Measurements from ENCODE around the gene RNF220. TPM values are rescaled to one million over a fixed set of nuclear protein-coding genes. Genes with fewer than 3 reads are reported as not detected.

Gene RNF220
- total and polyA plus RNA-seq, 9 of the 15 experiments (the other 6 are each of a cell fraction or from before 2014, with no cell fraction given): 5.1 to 117 (median 66.9) TPM

GRCh38 chr1:44674113-44675000 is 269.3 kb downstream of the RNF220 start, which contains the start of the genes ARMH1 and TMEM53 (continued):
- TF ChIP-seq THRAP3 (IDR thresholded peaks at IDR 0.05; ENCODE audit: borderline replicate concordance) (no peak), JUN (IDR thresholded peaks at IDR 0.05; ENCODE audit: borderline replicate concordance, low read depth, low read length) (peak; percentile 19; the same call in 1 of the 2 replicates), JUN (CRISPR knock-in tag; IDR thresholded peaks at IDR 0.05; ENCODE audit: borderline replicate concordance) (no peak), GABPB1 (CRISPR knock-in tag; IDR thresholded peaks at IDR 0.05) (peak; percentile 86), NUFIP1 (IDR thresholded peaks at IDR 0.05; ENCODE audit: partially characterized antibody) (no peak), CREB1 (IDR thresholded peaks at IDR 0.05) (peak; percentile 82), CREB1 (CRISPR knock-in tag; IDR thresholded peaks at IDR 0.05) (peak; percentile 83), ZNF3 (CRISPR knock-in tag; IDR thresholded peaks at IDR 0.05) (no peak), NCOA1 (IDR thresholded peaks at IDR 0.05; ENCODE audit: low read depth) (no peak), BCOR (IDR thresholded peaks at IDR 0.05) (no peak), HMGN3 (IDR thresholded peaks at IDR 0.05; ENCODE audit: borderline replicate concordance, extremely low read depth, insufficient read length, low read depth, low read length) (peak; percentile 73), OTX1 (CRISPR knock-in tag; IDR thresholded peaks at IDR 0.05) (no peak), TCF15 (CRISPR knock-in tag; IDR thresholded peaks at IDR 0.05) (no peak), SIRT6 (IDR thresholded peaks at IDR 0.05; ENCODE audit: low read depth, low read length) (no peak)
- TF ChIP-seq, protein P1, sequence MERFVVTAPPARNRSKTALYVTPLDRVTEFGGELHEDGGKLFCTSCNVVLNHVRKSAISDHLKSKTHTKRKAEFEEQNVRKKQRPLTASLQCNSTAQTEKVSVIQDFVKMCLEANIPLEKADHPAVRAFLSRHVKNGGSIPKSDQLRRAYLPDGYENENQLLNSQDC (CRISPR knock-in tag; IDR thresholded peaks at IDR 0.05): no peak
- TF ChIP-seq, protein P2, sequence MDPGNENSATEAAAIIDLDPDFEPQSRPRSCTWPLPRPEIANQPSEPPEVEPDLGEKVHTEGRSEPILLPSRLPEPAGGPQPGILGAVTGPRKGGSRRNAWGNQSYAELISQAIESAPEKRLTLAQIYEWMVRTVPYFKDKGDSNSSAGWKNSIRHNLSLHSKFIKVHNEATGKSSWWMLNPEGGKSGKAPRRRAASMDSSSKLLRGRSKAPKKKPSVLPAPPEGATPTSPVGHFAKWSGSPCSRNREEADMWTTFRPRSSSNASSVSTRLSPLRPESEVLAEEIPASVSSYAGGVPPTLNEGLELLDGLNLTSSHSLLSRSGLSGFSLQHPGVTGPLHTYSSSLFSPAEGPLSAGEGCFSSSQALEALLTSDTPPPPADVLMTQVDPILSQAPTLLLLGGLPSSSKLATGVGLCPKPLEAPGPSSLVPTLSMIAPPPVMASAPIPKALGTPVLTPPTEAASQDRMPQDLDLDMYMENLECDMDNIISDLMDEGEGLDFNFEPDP (CRISPR knock-in tag; IDR thresholded peaks at IDR 0.05): 0 out of 2 replicates have a peak, but pooled peaks have one; percentile 65
- TF ChIP-seq, protein P3, sequence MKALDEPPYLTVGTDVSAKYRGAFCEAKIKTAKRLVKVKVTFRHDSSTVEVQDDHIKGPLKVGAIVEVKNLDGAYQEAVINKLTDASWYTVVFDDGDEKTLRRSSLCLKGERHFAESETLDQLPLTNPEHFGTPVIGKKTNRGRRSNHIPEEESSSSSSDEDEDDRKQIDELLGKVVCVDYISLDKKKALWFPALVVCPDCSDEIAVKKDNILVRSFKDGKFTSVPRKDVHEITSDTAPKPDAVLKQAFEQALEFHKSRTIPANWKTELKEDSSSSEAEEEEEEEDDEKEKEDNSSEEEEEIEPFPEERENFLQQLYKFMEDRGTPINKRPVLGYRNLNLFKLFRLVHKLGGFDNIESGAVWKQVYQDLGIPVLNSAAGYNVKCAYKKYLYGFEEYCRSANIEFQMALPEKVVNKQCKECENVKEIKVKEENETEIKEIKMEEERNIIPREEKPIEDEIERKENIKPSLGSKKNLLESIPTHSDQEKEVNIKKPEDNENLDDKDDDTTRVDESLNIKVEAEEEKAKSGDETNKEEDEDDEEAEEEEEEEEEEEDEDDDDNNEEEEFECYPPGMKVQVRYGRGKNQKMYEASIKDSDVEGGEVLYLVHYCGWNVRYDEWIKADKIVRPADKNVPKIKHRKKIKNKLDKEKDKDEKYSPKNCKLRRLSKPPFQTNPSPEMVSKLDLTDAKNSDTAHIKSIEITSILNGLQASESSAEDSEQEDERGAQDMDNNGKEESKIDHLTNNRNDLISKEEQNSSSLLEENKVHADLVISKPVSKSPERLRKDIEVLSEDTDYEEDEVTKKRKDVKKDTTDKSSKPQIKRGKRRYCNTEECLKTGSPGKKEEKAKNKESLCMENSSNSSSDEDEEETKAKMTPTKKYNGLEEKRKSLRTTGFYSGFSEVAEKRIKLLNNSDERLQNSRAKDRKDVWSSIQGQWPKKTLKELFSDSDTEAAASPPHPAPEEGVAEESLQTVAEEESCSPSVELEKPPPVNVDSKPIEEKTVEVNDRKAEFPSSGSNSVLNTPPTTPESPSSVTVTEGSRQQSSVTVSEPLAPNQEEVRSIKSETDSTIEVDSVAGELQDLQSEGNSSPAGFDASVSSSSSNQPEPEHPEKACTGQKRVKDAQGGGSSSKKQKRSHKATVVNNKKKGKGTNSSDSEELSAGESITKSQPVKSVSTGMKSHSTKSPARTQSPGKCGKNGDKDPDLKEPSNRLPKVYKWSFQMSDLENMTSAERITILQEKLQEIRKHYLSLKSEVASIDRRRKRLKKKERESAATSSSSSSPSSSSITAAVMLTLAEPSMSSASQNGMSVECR (CRISPR knock-in tag; IDR thresholded peaks at IDR 0.05): peak; percentile 70; the same call in 1 of the 2 replicates

All from K562 (cell line).